Skin of body (tissue), 3 donors: Measurements from ENCODE around the gene UHRF2. TPM values are rescaled to one million over a fixed set of nuclear protein-coding genes. Genes with fewer than 3 reads are reported as not detected.

Experiments
- DNase-seq: peaks from one replicate; lab custom pipeline; 2025; lab: John Stamatoyannopoulos, UW
- small RNA-seq: library from RNA; depleted of rRNA; stranded (forward); fragments of <200 nt; gene quantifications from one replicate; pipeline ENCODE3, GENCODE V24; 2014; ENCODE audit warnings: low replicate concordance
- total RNA-seq: library from RNA; depleted of rRNA; stranded (reverse); fragments of >200 nt; gene quantifications from one replicate; pipeline ENCODE4 v1.2.3, GENCODE V29; 2014

The UHRF2 gene
- total RNA-seq, 1 donor from 2014 or later = 49.9 TPM

GRCh38 chr9:6553866-6554265, 140.9 kb downstream of the UHRF2 start:
- DNase-seq = no peak

Small RNAs within 50 kb of the gene (small RNA-seq; reads per million reads assigned to genes)
- gene RN7SL25P = not detected

Other genes starting within 250 kb of the UHRF2 start
- gene IL33, start 197.4 kb upstream of the UHRF2 start, total RNA-seq = 28.1 TPM
- gene TPD52L3, start 84.8 kb upstream of the UHRF2 start, total RNA-seq = not detected
- gene GLDC, start 232.5 kb downstream of the UHRF2 start, total RNA-seq = 1.3 TPM